ENCODE measurements around the gene GRM2.

Gene GRM2

DNA sequence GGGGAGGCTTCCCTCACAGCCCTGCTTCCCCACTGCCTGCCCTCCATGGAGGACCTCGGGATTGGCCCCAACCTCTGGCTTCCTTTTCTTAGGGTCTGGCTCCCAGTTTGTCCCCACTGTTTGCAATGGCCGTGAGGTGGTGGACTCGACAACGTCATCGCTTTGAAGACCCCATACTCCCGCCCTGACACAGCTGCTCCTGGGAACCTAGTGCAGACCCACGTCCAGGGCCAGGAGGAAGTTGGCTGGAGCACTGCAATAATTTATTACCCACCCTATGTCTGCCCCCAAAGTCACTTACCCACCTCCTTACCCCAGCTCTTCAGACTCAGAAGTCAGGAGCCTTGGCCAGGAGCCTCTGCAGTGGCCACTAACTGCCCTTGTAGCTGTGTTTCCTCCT, 11.1 kb downstream of the GRM2 start:
- no peaks in the 10 kb centered on the region for H3K9me3 ChIP-seq (ENCODE audit: control insufficient read depth, low read depth, low read length)

DNA sequence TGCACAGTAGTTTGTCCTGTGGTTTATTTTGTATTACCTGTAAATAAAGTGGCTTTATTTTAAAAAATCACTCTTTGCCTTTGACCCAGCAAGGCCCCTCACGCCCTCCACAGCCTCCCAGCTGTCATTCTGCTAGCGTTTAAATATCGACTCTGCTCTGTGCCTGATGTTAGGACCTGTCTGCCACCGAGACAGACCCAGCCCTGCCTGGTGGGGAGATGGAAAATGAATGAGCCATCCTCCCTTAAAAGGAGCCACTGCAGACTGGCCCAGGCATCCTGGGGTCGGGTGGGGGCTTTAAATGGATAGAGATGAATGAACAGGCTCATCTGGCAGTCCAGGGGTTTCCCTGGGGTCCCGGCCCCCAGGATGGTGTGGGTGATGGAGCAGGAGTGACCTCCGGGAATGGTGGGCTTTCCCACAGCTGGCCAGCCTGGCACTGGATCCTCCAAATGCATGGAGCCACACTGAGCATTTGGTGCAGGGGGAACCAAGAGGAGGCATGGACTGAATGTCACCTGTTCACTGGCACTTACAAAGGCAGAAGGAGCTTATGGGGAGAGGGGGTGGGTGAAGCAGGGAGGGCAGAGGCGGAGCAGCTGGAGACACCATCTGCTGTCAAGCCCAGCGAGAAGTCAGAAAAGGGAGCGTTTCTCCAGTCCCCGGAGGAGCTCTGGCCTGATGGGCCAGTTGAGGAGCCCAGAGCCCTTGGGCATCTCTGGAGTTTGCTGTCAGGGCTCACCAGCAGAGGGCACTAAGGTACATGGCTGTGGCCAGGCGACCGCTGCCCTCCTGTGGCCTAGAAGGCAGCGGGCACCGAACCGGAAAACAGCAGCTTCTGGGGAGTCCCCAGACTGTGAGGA, 11.9 kb downstream of the GRM2 start:
- Histone ChIP-seq H3K36me3 (ENCODE audit: control insufficient read depth, low read depth, low read length) (no peaks in the 10 kb centered on the region), H3K9ac (ENCODE audit: low read length) (no peak overlapping the region), H3K4me1 (ENCODE audit: control insufficient read depth, low read depth, low read length) (peaks cover 3% of the 10 kb centered on the region), H3K4me3 (ENCODE audit: low read length) (no peak overlapping the region), H3K27ac (ENCODE audit: low read length) (no peak overlapping the region), H3K9me3 (ENCODE audit: control insufficient read depth, low read depth, low read length) (no peaks in the 10 kb centered on the region), H3K27me3 (ENCODE audit: control insufficient read depth, insufficient read depth, low read length) (no peaks in the 10 kb centered on the region)

More for the DNA sequence above, 11.1 kb downstream of the GRM2 start:
- H3K9ac ChIP-seq (ENCODE audit: low read length), result no peak overlapping the region
- H3K27ac ChIP-seq (ENCODE audit: low read length), result no peak overlapping the region
- H3K36me3 ChIP-seq (ENCODE audit: control insufficient read depth, low read depth, low read length), result no peaks in the 10 kb centered on the region
- no peaks in the 10 kb centered on the region for H3K27me3 ChIP-seq (ENCODE audit: control insufficient read depth, insufficient read depth, low read length)
- H3K4me1 ChIP-seq (ENCODE audit: control insufficient read depth, low read depth, low read length), result peaks cover 3% of the 10 kb centered on the region
- no peak overlapping the region for H3K4me3 ChIP-seq (ENCODE audit: low read length)

DNA sequence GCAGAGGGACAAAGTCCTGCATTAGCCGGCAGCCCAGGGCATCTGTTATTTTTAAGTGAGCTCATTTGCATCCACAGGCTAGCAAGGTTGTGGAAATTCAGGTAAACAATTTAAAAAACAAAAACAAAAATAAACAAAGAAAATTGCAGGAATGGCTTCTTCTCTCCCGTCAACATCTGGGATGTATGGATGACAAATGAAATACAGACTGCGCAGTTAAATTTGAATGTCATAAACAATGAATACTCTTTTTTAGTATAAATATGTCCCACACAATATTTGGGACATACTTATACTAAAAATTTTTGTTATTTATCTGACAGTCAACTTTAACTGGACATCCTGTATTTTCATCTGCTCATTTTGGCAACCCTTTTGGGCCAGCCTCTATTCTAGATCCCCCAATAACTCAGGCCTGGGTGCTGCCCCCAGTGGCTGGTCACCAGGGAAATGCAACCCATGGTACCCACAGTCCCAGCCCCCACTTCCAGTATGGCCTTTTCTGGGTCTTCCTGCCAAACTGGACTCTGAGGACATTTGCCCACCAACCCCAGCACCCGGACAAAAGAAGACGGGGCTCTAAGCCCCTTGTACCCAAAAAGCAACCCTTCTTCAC, 12.7 kb downstream of the GRM2 start:
- Histone ChIP-seq H3K27me3 (ENCODE audit: control insufficient read depth, insufficient read depth, low read length) (no peaks in the 10 kb centered on the region), H3K4me3 (ENCODE audit: low read length) (no peak overlapping the region), H3K9ac (ENCODE audit: low read length) (no peak overlapping the region), H3K27ac (ENCODE audit: low read length) (no peak overlapping the region), H3K4me1 (ENCODE audit: control insufficient read depth, low read depth, low read length) (peaks cover 3% of the 10 kb centered on the region), H3K36me3 (ENCODE audit: control insufficient read depth, low read depth, low read length) (no peaks in the 10 kb centered on the region), H3K9me3 (ENCODE audit: control insufficient read depth, low read depth, low read length) (no peaks in the 10 kb centered on the region)

DNA sequence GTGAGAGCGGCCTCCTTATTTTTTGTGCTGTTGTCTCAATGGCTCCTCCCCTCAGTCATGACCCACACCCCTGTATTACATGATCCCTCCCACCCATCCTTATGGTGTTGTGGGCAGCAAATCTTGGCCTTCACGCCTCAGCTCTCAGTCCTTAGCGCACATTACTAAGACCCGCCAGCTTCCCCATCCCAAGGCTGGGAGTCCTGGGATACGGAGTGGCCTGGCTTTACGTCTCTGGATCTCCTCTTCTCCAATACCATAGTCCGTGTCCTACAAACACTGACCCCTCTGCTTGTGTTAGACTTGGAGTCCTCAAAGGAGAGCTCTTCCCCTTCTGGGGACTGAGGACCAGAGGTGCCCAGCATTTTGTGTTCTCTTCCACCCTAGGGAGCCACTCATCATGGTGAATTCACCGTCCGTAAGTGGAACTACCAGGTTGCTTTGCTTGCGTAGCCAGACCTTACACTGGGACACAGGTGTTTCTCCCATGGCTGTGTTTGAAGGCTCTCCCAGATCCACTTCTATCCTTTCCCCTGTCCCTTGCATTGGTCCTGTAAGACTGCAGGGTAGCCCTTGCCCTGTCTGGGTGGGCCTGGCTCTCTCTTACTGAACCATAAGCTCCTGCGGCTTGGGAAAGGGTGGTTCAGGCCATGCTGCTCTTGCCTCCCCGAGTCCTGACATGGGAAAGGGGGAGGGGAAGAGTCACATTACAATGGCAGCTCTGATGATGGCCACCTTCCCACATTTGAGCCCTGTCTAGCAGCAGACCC, 13.6 kb downstream of the GRM2 start:
- no peak overlapping the region for H3K9ac ChIP-seq (ENCODE audit: low read length)

DNA sequence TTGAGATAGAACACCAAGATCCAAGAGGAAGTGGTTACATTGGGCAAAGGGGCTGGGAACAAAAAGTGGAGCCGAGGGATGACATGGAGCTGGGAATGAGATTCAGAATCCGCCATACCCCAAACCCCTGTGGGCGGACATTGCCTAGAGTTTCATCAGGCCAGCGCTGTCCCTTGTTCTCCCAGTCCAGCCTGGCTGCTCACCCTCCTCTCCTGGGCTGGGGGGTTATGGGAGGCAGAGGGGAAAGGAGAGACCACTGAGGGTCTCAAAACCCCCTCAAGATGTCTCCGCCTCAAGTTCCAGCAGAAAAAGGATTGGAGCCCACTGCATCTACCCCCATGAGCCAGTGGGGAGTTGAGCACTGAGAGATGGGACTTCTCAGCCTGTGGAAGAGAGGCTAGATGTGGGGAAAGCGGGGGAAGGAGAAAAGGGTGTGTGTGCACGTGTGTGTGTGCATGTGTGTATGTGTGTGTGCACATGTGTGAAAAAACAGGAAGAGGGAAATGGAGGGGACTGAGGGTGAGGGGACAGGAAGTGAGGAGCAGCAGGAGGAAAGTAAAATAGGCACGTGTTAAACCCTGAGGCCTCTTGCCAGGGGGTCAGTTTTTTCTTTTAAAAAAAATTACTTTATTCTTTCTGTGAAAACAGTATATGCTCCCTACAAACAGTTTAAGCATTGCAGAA, 14.3 kb downstream of the GRM2 start:
- no peak overlapping the region for H3K4me3 ChIP-seq (ENCODE audit: low read length)
- H3K9me3 ChIP-seq (ENCODE audit: control insufficient read depth, low read depth, low read length), result no peaks in the 10 kb centered on the region
- peaks cover 3% of the 10 kb centered on the region for H3K4me1 ChIP-seq (ENCODE audit: control insufficient read depth, low read depth, low read length)
- no peak overlapping the region for H3K9ac ChIP-seq (ENCODE audit: low read length)
- no peaks in the 10 kb centered on the region for H3K27me3 ChIP-seq (ENCODE audit: control insufficient read depth, insufficient read depth, low read length)
- no peak overlapping the region for H3K27ac ChIP-seq (ENCODE audit: low read length)
- no peaks in the 10 kb centered on the region for H3K36me3 ChIP-seq (ENCODE audit: control insufficient read depth, low read depth, low read length)

More for the DNA sequence above, 13.6 kb downstream of the GRM2 start:
- Histone ChIP-seq H3K9me3 (ENCODE audit: control insufficient read depth, low read depth, low read length) (no peaks in the 10 kb centered on the region), H3K4me3 (ENCODE audit: low read length) (no peak overlapping the region), H3K4me1 (ENCODE audit: control insufficient read depth, low read depth, low read length) (peaks cover 3% of the 10 kb centered on the region), H3K36me3 (ENCODE audit: control insufficient read depth, low read depth, low read length) (no peaks in the 10 kb centered on the region), H3K27me3 (ENCODE audit: control insufficient read depth, insufficient read depth, low read length) (no peaks in the 10 kb centered on the region), H3K27ac (ENCODE audit: low read length) (no peak overlapping the region)

DNA sequence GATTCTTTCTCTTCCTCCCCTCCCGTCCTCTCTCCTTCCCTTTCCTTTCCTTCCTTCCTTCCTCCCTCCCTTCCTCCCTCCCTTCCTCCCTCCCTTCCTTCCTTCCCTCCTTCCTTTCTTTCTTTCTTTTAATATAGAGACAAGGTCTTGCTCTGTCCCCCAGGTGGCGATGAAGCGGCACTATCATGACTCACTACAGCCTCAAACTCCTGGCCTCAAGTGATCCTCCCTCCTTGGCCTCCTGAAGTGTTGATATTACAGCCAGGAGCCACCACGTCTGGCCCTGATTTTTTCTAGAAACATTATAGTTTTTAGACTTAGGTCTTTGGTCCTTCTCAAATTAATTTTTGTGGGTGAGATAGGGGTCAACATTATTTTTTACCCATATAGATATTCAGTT, 15.5 kb downstream of the GRM2 start:
- Histone ChIP-seq H3K36me3 (ENCODE audit: control insufficient read depth, low read depth, low read length) (no peaks in the 10 kb centered on the region), H3K27ac (ENCODE audit: low read length) (no peak overlapping the region), H3K9ac (ENCODE audit: low read length) (no peak overlapping the region), H3K4me3 (ENCODE audit: low read length) (no peak overlapping the region), H3K27me3 (ENCODE audit: control insufficient read depth, insufficient read depth, low read length) (no peaks in the 10 kb centered on the region), H3K4me1 (ENCODE audit: control insufficient read depth, low read depth, low read length) (peaks cover 3% of the 10 kb centered on the region), H3K9me3 (ENCODE audit: control insufficient read depth, low read depth, low read length) (no peaks in the 10 kb centered on the region)

DNA sequence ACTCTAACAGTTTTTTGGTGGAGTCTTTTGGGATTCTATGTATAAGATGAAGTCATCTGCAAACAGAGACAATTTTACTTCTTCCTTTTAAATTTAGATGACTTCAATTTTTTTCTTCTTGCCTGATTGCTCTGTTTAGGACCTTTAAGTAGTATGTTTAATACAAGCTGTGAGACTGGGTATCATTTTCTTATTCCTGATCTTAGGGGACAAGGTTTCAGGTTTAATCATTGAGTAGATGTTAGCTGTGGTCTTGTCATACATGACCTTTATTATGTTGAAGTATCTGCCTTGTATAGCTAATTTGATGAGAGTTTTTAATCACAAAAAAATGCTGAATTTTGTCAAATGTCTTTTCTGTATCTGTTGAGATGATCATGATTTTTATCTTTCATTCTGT, 20.6 kb downstream of the GRM2 start:
- Histone ChIP-seq H3K4me3 (ENCODE audit: low read length) (no peak overlapping the region), H3K27ac (ENCODE audit: low read length) (no peak overlapping the region), H3K36me3 (ENCODE audit: control insufficient read depth, low read depth, low read length) (no peaks in the 10 kb centered on the region), H3K9ac (ENCODE audit: low read length) (no peak overlapping the region), H3K4me1 (ENCODE audit: control insufficient read depth, low read depth, low read length) (no peaks in the 10 kb centered on the region), H3K27me3 (ENCODE audit: control insufficient read depth, insufficient read depth, low read length) (no peaks in the 10 kb centered on the region), H3K9me3 (ENCODE audit: control insufficient read depth, low read depth, low read length) (no peaks in the 10 kb centered on the region)

DNA sequence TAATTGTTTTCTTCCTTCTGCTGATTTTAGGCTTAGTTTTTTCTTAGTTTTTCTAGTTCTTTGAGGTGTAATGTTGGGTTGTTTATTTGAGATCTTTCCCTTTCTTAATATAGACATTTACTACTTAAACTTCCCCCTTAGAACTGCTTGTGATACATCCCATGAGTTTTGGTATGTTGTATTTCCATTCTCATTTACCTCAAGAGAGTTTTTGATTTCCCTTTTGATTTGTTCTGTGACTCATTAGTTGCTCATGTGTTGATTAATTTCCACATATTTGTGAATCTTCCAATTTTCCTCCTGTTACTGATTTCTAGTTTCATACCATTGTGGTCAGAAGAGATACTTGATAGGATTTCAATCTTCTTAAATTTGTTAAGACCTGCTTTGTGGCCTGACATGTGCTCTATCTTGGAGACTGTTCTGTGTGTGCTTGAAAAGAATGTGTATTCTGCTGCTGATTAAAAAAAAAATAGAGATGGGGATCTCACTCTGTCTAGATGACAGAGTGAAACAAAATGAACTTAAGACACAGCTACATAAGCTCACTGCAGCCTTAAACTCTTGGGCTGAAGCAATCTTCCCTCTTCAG, 22.3 kb downstream of the GRM2 start:
- Histone ChIP-seq H3K4me1 (ENCODE audit: control insufficient read depth, low read depth, low read length) (peaks cover under 1% of the 10 kb centered on the region), H3K9me3 (ENCODE audit: control insufficient read depth, low read depth, low read length) (no peaks in the 10 kb centered on the region), H3K4me3 (ENCODE audit: low read length) (no peak overlapping the region), H3K27me3 (ENCODE audit: control insufficient read depth, insufficient read depth, low read length) (no peaks in the 10 kb centered on the region), H3K36me3 (ENCODE audit: control insufficient read depth, low read depth, low read length) (no peaks in the 10 kb centered on the region), H3K27ac (ENCODE audit: low read length) (no peak overlapping the region), H3K9ac (ENCODE audit: low read length) (no peak overlapping the region)

DNA sequence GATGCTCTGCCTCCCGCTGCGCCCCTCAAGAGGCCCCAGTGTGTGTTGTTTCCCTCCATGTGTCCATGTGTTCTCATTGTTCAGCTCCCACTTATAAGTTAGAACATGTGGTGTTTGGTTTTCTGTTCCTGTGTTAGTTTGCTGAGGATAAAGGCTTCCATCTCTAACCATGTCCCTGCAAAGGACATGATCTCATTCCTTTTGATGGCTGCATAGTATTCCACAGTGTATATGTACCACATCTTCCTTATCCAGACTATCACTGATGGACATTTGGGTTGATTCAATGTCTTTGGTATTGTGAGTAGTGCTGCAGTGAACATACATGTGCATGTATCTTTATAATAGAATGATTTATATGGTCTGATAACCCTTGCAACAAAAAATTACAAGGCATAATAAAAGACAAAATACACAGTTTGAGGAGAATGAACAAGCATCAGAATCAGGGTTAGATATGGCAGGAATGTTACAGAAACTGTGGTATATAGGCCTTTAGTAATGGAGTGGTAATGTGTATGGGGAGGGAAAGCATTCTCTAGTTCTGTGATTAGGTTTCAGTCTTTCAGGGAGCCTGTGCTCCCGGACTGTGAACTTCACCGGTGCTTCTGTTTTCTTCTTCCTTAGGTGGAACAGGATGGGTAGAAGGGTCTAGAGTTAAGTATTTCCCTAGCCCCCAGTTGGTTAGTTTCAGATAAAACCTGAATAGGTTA, 27.1 kb downstream of the GRM2 start:
- Histone ChIP-seq H3K9ac (ENCODE audit: low read length) (no peak overlapping the region), H3K27ac (ENCODE audit: low read length) (no peak overlapping the region), H3K4me3 (ENCODE audit: low read length) (no peak overlapping the region), H3K27me3 (ENCODE audit: control insufficient read depth, insufficient read depth, low read length) (no peaks in the 10 kb centered on the region), H3K4me1 (ENCODE audit: control insufficient read depth, low read depth, low read length) (peaks cover 11% of the 10 kb centered on the region), H3K9me3 (ENCODE audit: control insufficient read depth, low read depth, low read length) (no peaks in the 10 kb centered on the region), H3K36me3 (ENCODE audit: control insufficient read depth, low read depth, low read length) (no peaks in the 10 kb centered on the region)

DNA sequence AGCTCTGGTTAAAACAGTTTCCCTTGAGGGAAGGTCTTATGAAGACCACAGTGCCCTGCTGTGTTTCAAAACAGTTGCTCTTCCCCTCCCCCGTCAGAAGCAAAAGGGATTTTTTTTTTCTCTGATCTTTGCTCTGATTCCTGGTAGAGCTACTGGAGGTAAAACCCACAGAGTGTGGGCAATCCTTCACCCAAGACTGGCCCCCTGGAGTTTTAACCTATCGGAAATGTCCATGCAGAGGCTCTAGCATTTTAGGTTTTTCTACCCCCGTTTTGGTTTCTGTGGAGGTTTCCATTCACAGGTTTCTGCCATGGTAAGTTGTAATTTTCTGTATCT, 27.7 kb downstream of the GRM2 start:
- no peaks in the 10 kb centered on the region for H3K27me3 ChIP-seq (ENCODE audit: control insufficient read depth, insufficient read depth, low read length)
- H3K9ac ChIP-seq (ENCODE audit: low read length), result no peak overlapping the region

More for the DNA sequence above, 27.7 kb downstream of the GRM2 start:
- Histone ChIP-seq H3K4me3 (ENCODE audit: low read length) (no peak overlapping the region), H3K27ac (ENCODE audit: low read length) (no peak overlapping the region), H3K36me3 (ENCODE audit: control insufficient read depth, low read depth, low read length) (no peaks in the 10 kb centered on the region), H3K4me1 (ENCODE audit: control insufficient read depth, low read depth, low read length) (peaks cover 11% of the 10 kb centered on the region), H3K9me3 (ENCODE audit: control insufficient read depth, low read depth, low read length) (no peaks in the 10 kb centered on the region)
